DND-41 (cell line): ENCODE measurements around the gene AOC2.

Source experiments
- ATAC-seq: fragments of 200-7000 bp; cut with Tn5 transposase; 3 replicates; pipeline ENCODE4 v1.9.1; 2021; ENCODE audit warnings: low read depth; ENCODE audit not compliant: insufficient read depth
- DNase-seq: peaks from one replicate; pipeline ENCODE4 v3.0.0-alpha.2; 2020
- H2AFZ ChIP-seq: 2 replicates; pipeline ENCODE4 v1.6.0; 2012; ENCODE audit warnings: low read depth, low read length
- H3K27ac ChIP-seq: 2 replicates; pipeline ENCODE4 v1.5.1; 2012; ENCODE audit warnings: low read length, inconsistent platforms
- H3K27me3 ChIP-seq: fragments of 200-600 bp; sonication (generic); 2 replicates; pipeline ENCODE4 v1.6.0; 2012; ENCODE audit warnings: low read length, mild to moderate bottlenecking, inconsistent platforms; ENCODE audit not compliant: insufficient read depth, poor library complexity
- H3K36me3 ChIP-seq: 2 replicates; pipeline ENCODE4 v1.5.1; 2012; ENCODE audit warnings: low read length, inconsistent platforms; ENCODE audit not compliant: insufficient read depth
- H3K4me1 ChIP-seq: 2 replicates; pipeline ENCODE4 v1.5.1; 2012; ENCODE audit warnings: mild to moderate bottlenecking, low read length; ENCODE audit not compliant: insufficient read depth
- H3K4me2 ChIP-seq: 2 replicates; pipeline ENCODE4 v1.6.0; 2012; ENCODE audit warnings: mild to moderate bottlenecking, moderate library complexity, low read length, inconsistent platforms; ENCODE audit not compliant: insufficient read depth
- H3K4me3 ChIP-seq, 2 experiments: fragments of 200-600 bp in 1 of 2; shearing (Covaris generic) in 1 of 2; 2 replicates each; pipeline ENCODE4 v1.5.1; 2012 to 2016; ENCODE audit warnings: inconsistent platforms in 2 of 2, low read length in 2 of 2, mild to moderate bottlenecking in 2 of 2, low read depth in 1 of 2, moderate library complexity in 1 of 2
- H3K79me2 ChIP-seq: 2 replicates; pipeline ENCODE4 v1.6.0; 2012; ENCODE audit warnings: low read length, inconsistent platforms; ENCODE audit not compliant: insufficient read depth
- H3K9ac ChIP-seq: 2 replicates; pipeline ENCODE4 v1.6.0; 2012; ENCODE audit warnings: low read depth, mild to moderate bottlenecking, inconsistent platforms, low read length, moderate library complexity
- H3K9me3 ChIP-seq: 2 replicates; pipeline ENCODE4 v1.5.1; 2012; ENCODE audit warnings: low read length, moderate library complexity, mild to moderate bottlenecking, inconsistent platforms; ENCODE audit not compliant: insufficient read depth, severe bottlenecking
- H4K20me1 ChIP-seq: 2 replicates; pipeline ENCODE4 v1.6.0; 2012; ENCODE audit warnings: low read length; ENCODE audit not compliant: insufficient read depth
- CTCF ChIP-seq: IDR thresholded peaks from 2 replicates; pipeline ENCODE4 v1.5.1; 2012; ENCODE audit warnings: borderline replicate concordance, low read length, moderate library complexity, mild to moderate bottlenecking; ENCODE audit not compliant: poor library complexity, severe bottlenecking; ENCODE audit errors: extremely low read depth
- EZH2 ChIP-seq: IDR thresholded peaks from 3 replicates; pipeline ENCODE4 v1.6.1; 2012; ENCODE audit warnings: borderline replicate concordance, low read depth, mild to moderate bottlenecking, moderate library complexity, low read length, inconsistent platforms; ENCODE audit not compliant: severe bottlenecking

The AOC2 gene

DNA sequence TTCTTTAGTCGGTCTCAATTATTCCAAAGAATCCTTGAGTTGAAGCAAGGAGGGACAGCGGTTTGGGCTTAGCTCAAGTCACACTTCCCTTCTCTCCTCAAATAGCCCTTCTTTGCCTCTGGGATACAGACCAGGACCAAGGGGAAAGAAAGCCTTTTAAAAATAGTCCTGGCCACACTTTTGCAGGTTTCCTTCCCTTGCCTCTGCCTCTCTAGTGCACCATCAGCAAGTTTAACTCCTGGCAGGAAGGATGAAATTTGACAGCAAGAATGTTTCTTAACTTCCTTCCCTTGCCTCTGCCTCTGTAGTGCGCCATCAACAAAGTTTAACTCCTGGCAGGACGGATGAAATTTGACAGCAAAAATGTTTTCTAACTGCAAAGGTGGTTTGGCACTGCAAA is 49.0 kb downstream of the AOC2 start:
- no peak for ATAC-seq
- no peak for TF ChIP-seq EZH2
- TF ChIP-seq CTCF: no peak
- Histone ChIP-seq H3K36me3 (no peaks in the 10 kb centered on the region), H2AFZ (no peak overlapping the region), H4K20me1 (no peaks in the 10 kb centered on the region), H3K4me2 (no peak overlapping the region), H3K27ac (no peak overlapping the region), H3K9me3 (no peaks in the 10 kb centered on the region), H3K4me3 (no peak overlapping the region), H3K79me2 (no peaks in the 10 kb centered on the region), H3K27me3 (peaks cover 18% of the 10 kb centered on the region), H3K9ac (no peak overlapping the region), H3K4me1 (no peaks in the 10 kb centered on the region)
- no peak for DNase-seq

DNA sequence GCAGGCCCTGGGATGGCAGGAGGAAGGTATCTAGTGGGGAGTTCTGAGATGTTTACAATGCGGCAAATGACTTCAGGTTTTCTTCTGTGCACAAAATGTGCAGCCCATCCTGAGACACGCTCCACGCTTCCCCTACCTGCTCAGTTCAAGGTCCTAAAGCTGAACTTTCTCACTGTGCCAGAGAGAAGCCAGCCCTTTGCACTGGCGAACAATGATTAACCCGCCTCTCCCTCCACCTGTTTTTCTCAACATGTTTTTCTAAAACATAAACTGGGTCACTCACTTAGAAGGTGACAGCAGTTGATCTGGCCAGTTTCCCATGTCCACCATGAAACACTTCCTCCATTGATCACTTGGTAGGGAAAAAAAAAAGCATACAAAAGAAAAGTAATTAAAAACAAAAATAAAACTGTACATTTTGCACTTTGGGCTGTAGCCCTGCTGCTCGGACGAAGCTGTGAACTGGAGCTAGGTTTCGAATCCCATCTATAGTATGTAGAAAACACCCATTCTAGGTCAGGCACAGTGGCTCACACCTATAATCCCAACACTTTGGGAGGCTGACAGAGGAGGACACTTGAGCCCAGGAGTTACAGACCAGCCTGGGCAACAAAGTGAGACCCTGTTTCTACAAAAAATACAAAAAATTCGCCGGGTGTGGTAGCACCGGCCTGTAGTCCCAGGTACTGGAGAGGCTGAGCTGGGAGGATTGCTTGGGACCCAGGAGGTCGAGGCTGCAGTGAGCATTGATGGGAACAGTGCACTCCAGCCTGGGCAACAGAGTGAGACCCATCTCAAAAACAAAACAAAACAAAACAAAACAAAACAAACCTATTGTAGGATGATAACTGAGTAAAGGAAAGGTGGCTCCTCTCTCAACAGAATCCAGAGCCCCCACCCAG is 50.2 kb downstream of the AOC2 start:
- no peak overlapping the region for H3K27ac ChIP-seq
- no peaks in the 10 kb centered on the region for H3K4me1 ChIP-seq
- no peaks in the 10 kb centered on the region for H3K79me2 ChIP-seq
- no peaks in the 10 kb centered on the region for H3K36me3 ChIP-seq
- H3K4me3 ChIP-seq: no peak overlapping the region
- no peaks in the 10 kb centered on the region for H4K20me1 ChIP-seq
- no peaks in the 10 kb centered on the region for H3K9me3 ChIP-seq
- no peak overlapping the region for H3K9ac ChIP-seq
- TF ChIP-seq EZH2 (no peak), CTCF (no peak)
- H2AFZ ChIP-seq: no peak overlapping the region
- ATAC-seq (no peak), DNase-seq (no peak)
- peaks cover 18% of the 10 kb centered on the region for H3K27me3 ChIP-seq
- H3K4me2 ChIP-seq: no peak overlapping the region

- DNase-seq (no peak), ATAC-seq (no peak)
- Histone ChIP-seq H3K27ac (no peak overlapping the region), H4K20me1 (no peaks in the 10 kb centered on the region), H2AFZ (no peak overlapping the region), H3K27me3 (peaks cover 18% of the 10 kb centered on the region), H3K36me3 (no peaks in the 10 kb centered on the region), H3K4me3 (no peak overlapping the region), H3K9ac (no peak overlapping the region), H3K4me2 (no peak overlapping the region), H3K4me1 (no peaks in the 10 kb centered on the region), H3K9me3 (no peaks in the 10 kb centered on the region), H3K79me2 (no peaks in the 10 kb centered on the region)
- TF ChIP-seq EZH2 (no peak), CTCF (no peak)
Measured at GRCh38 chr17:42895185-42895555, 50.8 kb downstream of the AOC2 start.
